ENCODE measurements around the gene DOK4. TPM values are rescaled to one million over a fixed set of nuclear protein-coding genes. Genes with fewer than 3 reads are reported as not detected.

Gene DOK4
- total RNA-seq, 2 experiments from 2014 or later: 5.0 to 6.2 TPM

- Mint-ChIP-seq H3K4me1 (ENCODE audit: low read depth) (peaks cover 54% of the 10 kb centered on the region), H3K9me3 (no peaks in the 10 kb centered on the region), H3K36me3 (ENCODE audit: low read depth) (no peaks in the 10 kb centered on the region), H3K4me3 (peak overlapping the region; percentile 72), H3K27ac (peak overlapping the region; percentile 95), H3K27me3 (ENCODE audit: low read depth) (no peaks in the 10 kb centered on the region)
- CTCF ChIA-PET: interaction anchor here (0.6 to 1.8 kb wide), 3 partner anchors 10 to 111 kb away, joined by 3 to 8 read pairs (median 3); no protein-coding TSS in a partner anchor
- intact Hi-C loops (cut with micrococcal nuclease): loop anchor here (10.0 kb wide), 4 partner anchors 405 to 595 kb away; partner anchors contain the start of genes CFAP20 and HERPUD1
- DNase-seq: peak; percentile 92
Measured at GRCh38 chr16:57530104-57530521, 43.8 kb upstream of the DOK4 start.

GRCh38 chr16:57529391-57530103 is 43.3 kb upstream of the DOK4 start:
- no peak for DNase-seq
- CTCF ChIA-PET: interaction anchor here (0.6 to 1.8 kb wide), 2 partner anchors 10 to 53 kb away, joined by 3 to 8 read pairs; no protein-coding TSS in a partner anchor
- no peaks in the 10 kb centered on the region for H3K36me3 Mint-ChIP-seq (ENCODE audit: low read depth)
- peak overlapping the region; percentile 72 for H3K4me3 Mint-ChIP-seq
- peak overlapping the region; percentile 95 for H3K27ac Mint-ChIP-seq
- no peaks in the 10 kb centered on the region for H3K9me3 Mint-ChIP-seq
- intact Hi-C loops (cut with micrococcal nuclease): loop anchor here (10.0 kb wide), 4 partner anchors 405 to 595 kb away; partner anchors contain the start of genes CFAP20 and HERPUD1
- H3K4me1 Mint-ChIP-seq (ENCODE audit: low read depth): peaks cover 51% of the 10 kb centered on the region
- H3K27me3 Mint-ChIP-seq (ENCODE audit: low read depth): no peaks in the 10 kb centered on the region

- intact Hi-C loops (cut with micrococcal nuclease): no loop called here
- peaks cover 43% of the 10 kb centered on the region for H3K4me1 Mint-ChIP-seq (ENCODE audit: low read depth)
- no peaks in the 10 kb centered on the region for H3K9me3 Mint-ChIP-seq
- no peaks in the 10 kb centered on the region for H3K36me3 Mint-ChIP-seq (ENCODE audit: low read depth)
- H3K4me3 Mint-ChIP-seq: peak overlapping the region; percentile 72
- peak overlapping the region; percentile 95 for H3K27ac Mint-ChIP-seq
- DNase-seq: peak; percentile 32
- CTCF ChIA-PET: interaction anchor here (1.0 to 1.2 kb wide), 2 partner anchors 8 to 12 kb away, joined by 3 to 4 read pairs; no protein-coding TSS in a partner anchor
- H3K27me3 Mint-ChIP-seq (ENCODE audit: low read depth): no peaks in the 10 kb centered on the region
Measured at GRCh38 chr16:57528499-57529390, 42.5 kb upstream of the DOK4 start.

- CTCF ChIA-PET: interaction anchor here (1.0 to 1.2 kb wide), 2 partner anchors 8 to 11 kb away, joined by 3 to 4 read pairs; no protein-coding TSS in a partner anchor
- Mint-ChIP-seq H3K27ac (no peak overlapping the region), H3K36me3 (ENCODE audit: low read depth) (no peaks in the 10 kb centered on the region), H3K9me3 (no peaks in the 10 kb centered on the region), H3K4me3 (peak overlapping the region; percentile 17), H3K4me1 (ENCODE audit: low read depth) (peaks cover 33% of the 10 kb centered on the region), H3K27me3 (ENCODE audit: low read depth) (no peaks in the 10 kb centered on the region)
- intact Hi-C loops (cut with micrococcal nuclease): no loop called here
- DNase-seq: no peak
Measured at GRCh38 chr16:57527610-57528360, 41.5 kb upstream of the DOK4 start.

GRCh38 chr16:57527027-57527426 is 40.7 kb upstream of the DOK4 start:
- Mint-ChIP-seq H3K4me1 (ENCODE audit: low read depth) (peaks cover 28% of the 10 kb centered on the region), H3K27me3 (ENCODE audit: low read depth) (no peaks in the 10 kb centered on the region), H3K27ac (no peak overlapping the region), H3K4me3 (no peak overlapping the region), H3K36me3 (ENCODE audit: low read depth) (no peaks in the 10 kb centered on the region), H3K9me3 (no peaks in the 10 kb centered on the region)
- CTCF ChIA-PET: no interaction called here
- intact Hi-C loops (cut with micrococcal nuclease): no loop called here
- no peak for DNase-seq

GRCh38 chr16:57526498-57526897 is 40.2 kb upstream of the DOK4 start:
- Mint-ChIP-seq H3K36me3 (ENCODE audit: low read depth) (no peaks in the 10 kb centered on the region), H3K4me1 (ENCODE audit: low read depth) (peaks cover 22% of the 10 kb centered on the region), H3K27ac (no peak overlapping the region), H3K27me3 (ENCODE audit: low read depth) (no peaks in the 10 kb centered on the region), H3K4me3 (no peak overlapping the region), H3K9me3 (no peaks in the 10 kb centered on the region)
- no peak for DNase-seq
- CTCF ChIA-PET: interaction anchor here (1.7 kb wide), 1 partner anchor 50 kb away, joined by 4 read pairs; no protein-coding TSS in a partner anchor
- intact Hi-C loops (cut with micrococcal nuclease): no loop called here

GRCh38 chr16:57525761-57526160 is 39.5 kb upstream of the DOK4 start:
- peaks cover 15% of the 10 kb centered on the region for H3K4me1 Mint-ChIP-seq (ENCODE audit: low read depth)
- H3K36me3 Mint-ChIP-seq (ENCODE audit: low read depth): no peaks in the 10 kb centered on the region
- DNase-seq: no peak
- intact Hi-C loops (cut with micrococcal nuclease): no loop called here
- no peaks in the 10 kb centered on the region for H3K9me3 Mint-ChIP-seq
- no peaks in the 10 kb centered on the region for H3K27me3 Mint-ChIP-seq (ENCODE audit: low read depth)
- no peak overlapping the region for H3K4me3 Mint-ChIP-seq
- CTCF ChIA-PET: interaction anchor here (1.7 kb wide), 1 partner anchor 49 kb away, joined by 4 read pairs; no protein-coding TSS in a partner anchor
- no peak overlapping the region for H3K27ac Mint-ChIP-seq

- no peaks in the 10 kb centered on the region for H3K36me3 Mint-ChIP-seq (ENCODE audit: low read depth)
- H3K27me3 Mint-ChIP-seq (ENCODE audit: low read depth): no peaks in the 10 kb centered on the region
- CTCF ChIA-PET: interaction anchor here (0.7 to 2.7 kb wide), 6 partner anchors 48 to 561 kb away, joined by 3 to 18 read pairs (median 4); no protein-coding TSS in a partner anchor
- no peaks in the 10 kb centered on the region for H3K9me3 Mint-ChIP-seq
- no peak overlapping the region for H3K4me3 Mint-ChIP-seq
- DNase-seq: no peak
- intact Hi-C loops (cut with micrococcal nuclease): no loop called here
- H3K27ac Mint-ChIP-seq: no peak overlapping the region
- peaks cover 4% of the 10 kb centered on the region for H3K4me1 Mint-ChIP-seq (ENCODE audit: low read depth)
Measured at GRCh38 chr16:57522960-57523359, 36.7 kb upstream of the DOK4 start.

- Mint-ChIP-seq H3K27ac (peak overlapping the region; percentile 73), H3K36me3 (ENCODE audit: low read depth) (peaks cover 2% of the 10 kb centered on the region), H3K4me3 (no peak overlapping the region), H3K27me3 (ENCODE audit: low read depth) (no peaks in the 10 kb centered on the region), H3K4me1 (ENCODE audit: low read depth) (peaks cover 4% of the 10 kb centered on the region), H3K9me3 (no peaks in the 10 kb centered on the region)
- CTCF ChIA-PET: interaction anchor here (0.5 to 5.9 kb wide), 31 partner anchors 8 to 284 kb away, joined by 3 to 79 read pairs (median 4); partner anchors contain the start of genes ADGRG5, CCDC102A, CIAPIN1 and DOK4
- DNase-seq: peak; percentile 87
- intact Hi-C loops (cut with micrococcal nuclease): loop anchor here (1.0 kb wide), 3 partner anchors 45 to 220 kb away; no protein-coding TSS in a partner anchor
Measured at GRCh38 chr16:57519796-57520360, 33.6 kb upstream of the DOK4 start.

GRCh38 chr16:57518922-57519321 is 32.6 kb upstream of the DOK4 start:
- no peak overlapping the region for H3K4me3 Mint-ChIP-seq
- no peak overlapping the region for H3K27ac Mint-ChIP-seq
- DNase-seq: no peak
- H3K4me1 Mint-ChIP-seq (ENCODE audit: low read depth): peaks cover 4% of the 10 kb centered on the region
- peaks cover 2% of the 10 kb centered on the region for H3K36me3 Mint-ChIP-seq (ENCODE audit: low read depth)
- intact Hi-C loops (cut with micrococcal nuclease): loop anchor here (1.0 kb wide), 3 partner anchors 44 to 219 kb away; no protein-coding TSS in a partner anchor
- CTCF ChIA-PET: interaction anchor here (0.6 to 5.9 kb wide), 15 partner anchors 8 to 283 kb away, joined by 3 to 79 read pairs (median 8); partner anchors contain the start of genes CCDC102A, CIAPIN1, COQ9 and DOK4
- H3K27me3 Mint-ChIP-seq (ENCODE audit: low read depth): no peaks in the 10 kb centered on the region
- H3K9me3 Mint-ChIP-seq: no peaks in the 10 kb centered on the region

- no peaks in the 10 kb centered on the region for H3K9me3 Mint-ChIP-seq
- H3K4me3 Mint-ChIP-seq: no peak overlapping the region
- DNase-seq: no peak
- no peaks in the 10 kb centered on the region for H3K27me3 Mint-ChIP-seq (ENCODE audit: low read depth)
- no peak overlapping the region for H3K27ac Mint-ChIP-seq
- CTCF ChIA-PET: interaction anchor here (0.6 to 5.9 kb wide), 12 partner anchors 11 to 283 kb away, joined by 3 to 79 read pairs (median 11); partner anchors contain the start of genes CCDC102A, CIAPIN1, COQ9 and DOK4
- intact Hi-C loops (cut with micrococcal nuclease): no loop called here
- H3K36me3 Mint-ChIP-seq (ENCODE audit: low read depth): peaks cover 2% of the 10 kb centered on the region
- peaks cover 4% of the 10 kb centered on the region for H3K4me1 Mint-ChIP-seq (ENCODE audit: low read depth)
Measured at GRCh38 chr16:57518520-57518919, 32.2 kb upstream of the DOK4 start.

All from activated naive CD4-positive, alpha-beta T cell treated with anti-CD3 and anti-CD28 coated beads for 36 hours (primary cell).